NCI-H2227 treated with DMSO at 0.1 percent for 48 hours (cell line): ENCODE measurements around the gene ZNF100.
"Not testable (repeated sequence)": the region's sequence is repeated elsewhere in the genome, so short reads cannot be mapped to it uniquely, and the experiment has no call there.

Experiments used
- DNase-seq: peaks from one replicate; lab custom pipeline; 2025; lab: John Stamatoyannopoulos, UW

The ZNF100 gene

GRCh38 chr19:21767065-21767800 is at the start of gene ZNF100:
TSS of gene ZNF100 (minus strand) at chr19:21767579. CDS start at chr19:21767429, 150 bp downstream.
- peak; percentile 62 for DNase-seq

- DNase-seq = no peak
These were observed 45.1 kb upstream of the ZNF100 start for GRCh38 chr19:21812448-21812847.

- DNase-seq = not testable (repeated sequence)
These were observed 41.1 kb upstream of the ZNF100 start for GRCh38 chr19:21808400-21809000.

- DNase-seq = no peak
These were observed 22.2 kb upstream of the ZNF100 start for GRCh38 chr19:21789466-21790085.

GRCh38 chr19:21786936-21787335 is 19.6 kb upstream of the ZNF100 start:
- DNase-seq = no peak

GRCh38 chr19:21775792-21776191 is 8.4 kb upstream of the ZNF100 start:
- not testable (repeated sequence) for DNase-seq

GRCh38 chr19:21766705-21767064 is 694 bp downstream of the ZNF100 start:
- DNase-seq = not testable (repeated sequence)

GRCh38 chr19:21765151-21765550 is 2.2 kb downstream of the ZNF100 start:
- no peak for DNase-seq

- DNase-seq = not testable (repeated sequence)
These were observed 5.8 kb downstream of the ZNF100 start for GRCh38 chr19:21761547-21761946.

GRCh38 chr19:21758296-21758695 is 9.1 kb downstream of the ZNF100 start:
- DNase-seq = no peak

- not testable (repeated sequence) for DNase-seq
These were observed 11.8 kb downstream of the ZNF100 start for GRCh38 chr19:21755555-21755954.

- no peak for DNase-seq
These were observed 16.0 kb downstream of the ZNF100 start for GRCh38 chr19:21751384-21751783.

- no peak for DNase-seq
These were observed 16.7 kb downstream of the ZNF100 start for GRCh38 chr19:21750586-21751128.

GRCh38 chr19:21749090-21749489 is 18.3 kb downstream of the ZNF100 start:
- no peak for DNase-seq

- DNase-seq = no peak
These were observed 19.3 kb downstream of the ZNF100 start for GRCh38 chr19:21748088-21748487.

GRCh38 chr19:21740559-21740958 is 26.8 kb downstream of the ZNF100 start:
- DNase-seq = no peak

- DNase-seq = not testable (repeated sequence)
These were observed 40.2 kb downstream of the ZNF100 start for GRCh38 chr19:21726942-21727747.

GRCh38 chr19:21713761-21714160 is 53.6 kb downstream of the ZNF100 start:
- DNase-seq = no peak

- DNase-seq = no peak
These were observed 57.9 kb downstream of the ZNF100 start for GRCh38 chr19:21709464-21709863.

- not testable (repeated sequence) for DNase-seq
These were observed 59.5 kb downstream of the ZNF100 start for GRCh38 chr19:21707878-21708277.

- no peak for DNase-seq
These were observed 60.3 kb downstream of the ZNF100 start for GRCh38 chr19:21707065-21707464.

- DNase-seq = no peak
These were observed 62.0 kb downstream of the ZNF100 start for GRCh38 chr19:21705393-21705792.
